NCI-H748 (cell line): ENCODE data around the gene EPHA10.

ENCODE experiments used
- DNase-seq: peaks from one replicate; lab custom pipeline; 2025; ENCODE audit not compliant: unreplicated experiment; lab: John Stamatoyannopoulos, UW

Gene EPHA10

DNA sequence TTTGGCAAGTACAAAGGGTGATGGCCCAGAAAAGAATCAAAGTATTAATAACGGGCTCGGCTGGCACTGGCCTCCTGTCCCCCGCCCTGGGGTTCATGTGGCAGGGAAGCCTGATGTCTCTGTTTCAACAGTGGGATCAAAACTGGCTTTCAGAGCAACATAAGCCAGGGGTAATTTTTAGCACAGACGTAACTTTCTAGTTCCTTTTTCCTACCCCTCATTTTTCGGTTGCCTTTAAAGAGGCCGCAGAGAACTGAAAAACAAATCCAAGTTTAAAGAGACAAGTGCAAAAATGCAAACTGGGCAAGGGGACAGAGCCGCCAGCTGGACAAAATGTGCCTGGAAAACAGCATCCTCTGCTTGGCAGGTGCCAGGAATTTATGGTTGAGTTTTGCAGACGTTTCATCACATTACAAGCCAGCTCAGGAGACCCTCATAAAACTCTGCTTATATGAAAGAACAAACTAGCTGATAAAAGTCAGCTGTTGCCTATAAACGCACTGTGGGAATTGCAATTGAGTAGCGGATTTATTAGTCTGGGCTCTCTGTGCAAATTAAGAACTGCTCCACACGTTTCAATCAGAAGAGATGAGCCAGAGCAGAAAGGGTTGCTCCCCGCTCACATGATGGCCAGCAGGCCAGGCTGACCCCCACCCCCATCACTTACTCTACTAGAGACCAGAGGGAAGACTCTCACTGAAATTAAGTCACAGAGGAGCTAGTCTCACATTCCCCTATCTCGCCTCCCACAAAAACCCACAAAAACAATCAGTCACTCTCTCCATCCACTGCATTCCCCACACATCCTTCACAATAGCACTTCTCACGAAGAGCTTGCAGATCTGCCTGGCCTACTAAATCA, 88.4 kb downstream of the EPHA10 start:
- DNase-seq = no peak

- no peak for DNase-seq
Observed at GRCh38 chr1:37673920-37674319, 91.0 kb downstream of the EPHA10 start.

GRCh38 chr1:37672136-37672870, 92.6 kb downstream of the EPHA10 start:
- DNase-seq = no peak

GRCh38 chr1:37671261-37671660, 93.7 kb downstream of the EPHA10 start:
- DNase-seq = no peak

GRCh38 chr1:37670133-37670532, 94.8 kb downstream of the EPHA10 start:
- no peak for DNase-seq

GRCh38 chr1:37667023-37667671, 97.8 kb downstream of the EPHA10 start:
- DNase-seq = no peak

GRCh38 chr1:37666241-37666867, 98.6 kb downstream of the EPHA10 start:
- no peak for DNase-seq
